Ishikawa (cell line): ENCODE data around the gene TMIE.

Source experiments
- EP300 ChIP-seq: IDR thresholded peaks from 2 replicates; pipeline ENCODE4 v1.6.1; 2012; ENCODE audit warnings: borderline replicate concordance
- REST ChIP-seq: IDR thresholded peaks from 2 replicates; pipeline ENCODE4 v1.6.1; 2012; ENCODE audit warnings: low read depth, mild to moderate bottlenecking
- TAF1 ChIP-seq: IDR thresholded peaks from 2 replicates; pipeline ENCODE4 v1.6.1; 2012; ENCODE audit warnings: low read depth, mild to moderate bottlenecking
- TCF12 ChIP-seq: IDR thresholded peaks from 2 replicates; pipeline ENCODE4 v1.6.1; 2012; ENCODE audit warnings: low read depth
- TF ChIP-seq, protein P1 (sequence below): IDR thresholded peaks from 2 replicates; pipeline ENCODE4 v1.6.1; 2012

DNA sequence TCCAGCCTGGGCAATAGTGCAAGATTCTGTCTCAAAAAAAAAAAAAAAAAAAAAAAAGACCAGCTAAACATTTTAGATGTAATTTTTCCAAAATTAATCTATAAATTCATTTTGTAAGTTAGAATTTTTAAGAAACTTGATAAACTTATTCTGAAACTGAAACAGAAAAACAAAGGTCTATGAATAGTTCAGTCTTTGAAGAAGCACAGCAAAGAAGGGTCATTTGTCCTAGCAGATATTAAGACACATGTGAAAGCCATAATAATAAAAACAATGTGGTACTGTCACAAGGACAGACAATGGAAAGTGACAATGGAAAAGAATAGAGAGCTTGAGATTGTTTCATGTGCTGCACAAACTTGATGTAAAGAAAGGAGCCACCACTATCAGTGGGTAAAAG, 45.5 kb downstream of the TMIE start:
- TF ChIP-seq TAF1, result no peak
- no peak for TF ChIP-seq TCF12
- TF ChIP-seq, protein P1, sequence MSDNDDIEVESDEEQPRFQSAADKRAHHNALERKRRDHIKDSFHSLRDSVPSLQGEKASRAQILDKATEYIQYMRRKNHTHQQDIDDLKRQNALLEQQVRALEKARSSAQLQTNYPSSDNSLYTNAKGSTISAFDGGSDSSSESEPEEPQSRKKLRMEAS, result no peak
- no peak for TF ChIP-seq EP300
- TF ChIP-seq REST, result no peak
